ENCODE data around the gene SF3A2.

The SF3A2 gene

GRCh38 chr19:2221250-2221831, 15.3 kb upstream of the SF3A2 start:
- TF ChIP-seq CTCF (IDR thresholded peaks at IDR 0.05; ENCODE audit: low read length, missing control alignments): no peak
- no peak overlapping the region for H3K4me3 ChIP-seq (replicated peaks; ENCODE audit: low read depth, low read length)
- no peak for DNase-seq (ENCODE audit: low read depth)

GRCh38 chr19:2221918-2222317, 14.7 kb upstream of the SF3A2 start:
- peak; percentile 10 for TF ChIP-seq CTCF (IDR thresholded peaks at IDR 0.05; ENCODE audit: low read length, missing control alignments)
- no peak for DNase-seq (ENCODE audit: low read depth)
- H3K4me3 ChIP-seq (replicated peaks; ENCODE audit: low read depth, low read length): no peak overlapping the region

- no peak for TF ChIP-seq CTCF (IDR thresholded peaks at IDR 0.05; ENCODE audit: low read length, missing control alignments)
- no peak overlapping the region for H3K4me3 ChIP-seq (replicated peaks; ENCODE audit: low read depth, low read length)
- no peak for DNase-seq (ENCODE audit: low read depth)
Measured at GRCh38 chr19:2223391-2223790, 13.2 kb upstream of the SF3A2 start.

- H3K4me3 ChIP-seq (replicated peaks; ENCODE audit: low read depth, low read length): no peak overlapping the region
- no peak for TF ChIP-seq CTCF (IDR thresholded peaks at IDR 0.05; ENCODE audit: low read length, missing control alignments)
- DNase-seq (ENCODE audit: low read depth): no peak
Measured at GRCh38 chr19:2223959-2224358, 12.7 kb upstream of the SF3A2 start.

GRCh38 chr19:2224754-2225349, 11.8 kb upstream of the SF3A2 start:
- DNase-seq (ENCODE audit: low read depth): no peak
- no peak overlapping the region for H3K4me3 ChIP-seq (replicated peaks; ENCODE audit: low read depth, low read length)
- no peak for TF ChIP-seq CTCF (IDR thresholded peaks at IDR 0.05; ENCODE audit: low read length, missing control alignments)

GRCh38 chr19:2225415-2226050, 11.1 kb upstream of the SF3A2 start:
- H3K4me3 ChIP-seq (replicated peaks; ENCODE audit: low read depth, low read length): no peak overlapping the region
- DNase-seq (ENCODE audit: low read depth): no peak
- no peak for TF ChIP-seq CTCF (IDR thresholded peaks at IDR 0.05; ENCODE audit: low read length, missing control alignments)

Measured in fibroblast of pulmonary artery (primary cell).